ENCODE results near the gene SAMD13. TPM values are rescaled to one million over a fixed set of nuclear protein-coding genes. Genes with fewer than 3 reads are reported as not detected.

The SAMD13 gene
- total RNA-seq, 4 donors from 2014 or later: 0.31 to 0.67 (median 0.57) TPM; not detected in 1

DNA sequence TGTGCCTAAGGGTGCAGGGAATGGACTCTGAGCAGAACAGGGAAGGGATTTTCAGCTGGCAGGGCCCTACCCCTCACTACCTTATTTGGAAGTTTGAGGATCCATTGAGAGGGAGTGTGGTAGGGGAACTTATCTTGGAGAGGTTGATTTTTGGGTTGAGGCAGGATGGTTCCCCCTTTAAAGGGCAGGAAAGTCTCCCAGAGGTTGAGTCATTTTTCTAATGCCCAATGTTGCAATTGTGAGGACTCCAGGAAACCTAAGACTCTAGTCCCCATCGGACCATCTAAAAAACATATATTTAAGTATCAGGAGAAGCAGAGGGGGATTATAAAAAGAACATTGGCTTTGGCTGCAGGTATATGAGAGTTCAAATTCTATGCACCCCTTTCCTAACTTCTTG lies 47.3 kb downstream of the SAMD13 start:
- Histone ChIP-seq H3K36me3 (no peaks in the 10 kb centered on the region), H3K27me3 (no peaks in the 10 kb centered on the region), H3K9me3 (no peaks in the 10 kb centered on the region), H3K4me1 (peaks cover 0 to 19% (median 4%) of the 10 kb centered on the region in 3 donors), H3K27ac (no peak overlapping the region), H3K4me3 (no peak overlapping the region)
- ATAC-seq: no peak
- 100% methylated on average over 1 of the region's 1 CpG for WGBS, 2 donors (ENCODE audit: low coverage in 1 of 2)
- TF ChIP-seq CTCF (IDR thresholded peaks at IDR 0.05): no peak
- no peak for TF ChIP-seq EP300 (IDR thresholded peaks at IDR 0.05)
- TF ChIP-seq POLR2AphosphoS5 (IDR thresholded peaks at IDR 0.05): no peak
- no peak for TF ChIP-seq POLR2A (IDR thresholded peaks at IDR 0.05)

DNA sequence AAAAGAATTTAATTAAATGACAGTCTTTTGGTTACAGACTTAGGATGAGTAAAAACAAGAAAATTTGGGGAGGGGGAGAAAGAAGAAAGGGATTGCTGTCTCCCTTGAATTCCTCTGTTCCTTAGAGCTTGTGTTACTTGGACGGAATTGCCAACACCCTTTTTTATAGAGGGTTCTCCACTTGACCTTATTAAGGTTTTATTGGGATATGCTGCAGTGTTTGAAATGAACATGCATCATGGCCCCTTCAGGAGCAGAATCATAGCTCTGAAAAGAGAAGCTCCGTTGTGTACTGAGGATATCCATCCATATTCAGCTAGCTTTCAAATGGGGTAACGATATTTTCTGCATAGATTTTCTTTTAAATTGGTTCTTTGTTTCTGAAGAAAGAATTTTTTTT lies 48.6 kb downstream of the SAMD13 start:
- TF ChIP-seq POLR2A (IDR thresholded peaks at IDR 0.05): no peak
- peaks cover 0 to 29% (median 4%) of the 10 kb centered on the region in 3 donors for H3K4me1 ChIP-seq
- no peak overlapping the region for H3K27ac ChIP-seq
- H3K36me3 ChIP-seq: no peaks in the 10 kb centered on the region
- no peaks in the 10 kb centered on the region for H3K27me3 ChIP-seq
- 38 to 58% methylated on average over 2 to 3 of the region's 3 CpGs for WGBS, 2 donors (ENCODE audit: low coverage in 1 of 2)
- ATAC-seq: no peak
- H3K4me3 ChIP-seq: no peak overlapping the region
- H3K9me3 ChIP-seq: no peaks in the 10 kb centered on the region

DNA sequence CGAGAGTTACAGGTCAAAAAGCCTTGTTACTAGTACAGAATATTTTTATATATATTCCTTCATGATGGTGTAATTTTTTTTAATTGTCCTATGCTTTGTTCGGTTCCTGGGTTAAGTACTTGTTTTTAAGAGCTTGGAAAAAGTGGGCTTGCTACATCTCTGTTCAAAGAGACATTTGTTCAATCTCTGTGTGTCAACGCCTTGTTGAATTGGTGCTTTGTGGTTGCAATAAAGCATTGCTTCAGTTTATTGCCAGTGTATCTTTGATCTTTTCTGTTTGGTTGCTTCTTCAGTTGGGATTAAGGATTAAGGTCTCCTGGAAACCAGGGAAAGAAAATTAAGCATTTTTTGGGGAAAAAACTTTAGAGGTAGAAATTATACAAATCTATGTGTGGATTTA lies 49.0 kb downstream of the SAMD13 start:
- peaks cover 0 to 29% (median 4%) of the 10 kb centered on the region in 3 donors for H3K4me1 ChIP-seq
- H3K36me3 ChIP-seq: no peaks in the 10 kb centered on the region
- no peak overlapping the region for H3K27ac ChIP-seq
- TF ChIP-seq EP300 (IDR thresholded peaks at IDR 0.05) (no peak), CTCF (IDR thresholded peaks at IDR 0.05) (no peak), POLR2A (IDR thresholded peaks at IDR 0.05) (no peak), POLR2AphosphoS5 (IDR thresholded peaks at IDR 0.05) (no peak)
- no peaks in the 10 kb centered on the region for H3K27me3 ChIP-seq
- H3K9me3 ChIP-seq: no peaks in the 10 kb centered on the region
- no peak overlapping the region for H3K4me3 ChIP-seq
- WGBS, 2 donors (ENCODE audit: low coverage in 1 of 2): 90 to 91% methylated on average over 3 of the region's 3 CpGs
- no peak for ATAC-seq

DNA sequence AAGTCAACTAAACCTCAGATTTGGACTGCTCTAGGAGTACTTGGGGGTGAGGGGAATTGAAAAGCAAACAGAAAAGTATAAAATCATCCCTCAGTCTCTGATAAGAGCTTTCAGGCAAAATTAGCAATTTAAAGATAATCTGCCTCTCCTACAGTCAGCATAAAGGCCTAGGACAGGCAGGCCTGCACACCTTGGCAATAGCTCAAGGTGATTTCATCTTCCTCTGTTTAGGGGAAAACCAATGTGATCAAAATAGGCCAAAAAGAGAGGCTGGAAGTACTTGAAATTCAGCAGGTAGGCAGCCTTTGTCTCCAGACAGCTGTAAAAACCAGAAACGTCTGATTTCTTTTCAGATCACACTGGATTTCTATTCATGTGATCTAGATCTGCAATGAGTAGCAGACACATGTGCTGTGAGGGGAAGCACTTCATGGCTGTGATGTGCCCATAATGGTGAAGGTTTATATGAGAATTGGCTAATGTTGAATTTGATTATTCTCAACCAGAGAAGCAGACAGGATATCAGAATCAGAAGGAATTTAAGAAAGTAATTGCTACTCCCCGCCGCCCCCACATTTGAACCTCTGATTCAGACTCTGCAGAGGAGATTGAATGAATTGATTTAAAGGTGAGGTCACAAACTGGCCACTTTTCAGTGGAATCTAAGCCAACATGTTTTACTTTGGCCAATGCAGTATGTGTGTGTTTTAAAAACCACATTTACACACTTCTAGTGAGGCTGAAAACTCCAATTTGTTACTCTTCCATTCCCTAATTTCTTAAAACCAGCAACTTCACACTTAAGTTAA lies 51.0 kb downstream of the SAMD13 start:
- peaks cover 0 to 27% (median 4%) of the 10 kb centered on the region in 3 donors for H3K4me1 ChIP-seq
- no peak for ATAC-seq
- H3K36me3 ChIP-seq: no peaks in the 10 kb centered on the region
- H3K9me3 ChIP-seq: no peaks in the 10 kb centered on the region
- no peak overlapping the region for H3K4me3 ChIP-seq
- no peak overlapping the region for H3K27ac ChIP-seq
- no peaks in the 10 kb centered on the region for H3K27me3 ChIP-seq
- no peak for TF ChIP-seq POLR2A (IDR thresholded peaks at IDR 0.05)
- TF ChIP-seq EP300 (IDR thresholded peaks at IDR 0.05): no peak
- no peak for TF ChIP-seq CTCF (IDR thresholded peaks at IDR 0.05)
- no peak for TF ChIP-seq POLR2AphosphoS5 (IDR thresholded peaks at IDR 0.05)
- 56 to 62% methylated on average over 2 to 3 of the region's 3 CpGs for WGBS, 2 donors (ENCODE audit: low coverage in 1 of 2)

GRCh38 chr1:84353695-84354094 lies 52.2 kb downstream of the SAMD13 start:
- H3K27ac ChIP-seq: peak overlapping the region in 1 of 4 donors; percentile 32
- H3K27me3 ChIP-seq: no peaks in the 10 kb centered on the region
- H3K9me3 ChIP-seq: no peaks in the 10 kb centered on the region
- no peaks in the 10 kb centered on the region for H3K36me3 ChIP-seq
- ATAC-seq: no peak
- no peak overlapping the region for H3K4me3 ChIP-seq
- H3K4me1 ChIP-seq: peaks cover 0 to 23% (median 4%) of the 10 kb centered on the region in 3 donors
- TF ChIP-seq CTCF (IDR thresholded peaks at IDR 0.05) (no peak), POLR2AphosphoS5 (IDR thresholded peaks at IDR 0.05) (peak; percentile 65)
- WGBS, 2 donors (ENCODE audit: low coverage in 1 of 2): 43% methylated on average over 3 of the region's 3 CpGs; no CpG with 5 or more reads in 1 of the 2 donors

Measured in gastroesophageal sphincter (tissue), 4 donors.